ACC112 (cell line): ENCODE results near the gene CD1B.

Source experiments
- H2AFZ ChIP-seq: fragments of 200-600 bp; sonication (generic); one replicate; pipeline ENCODE4 v1.6.0; 2017; ENCODE audit warnings: antibody characterized with exemption, low read length; ENCODE audit not compliant: unreplicated experiment
- H3K27ac ChIP-seq: fragments of 200-600 bp; sonication (generic); 2 replicates; pipeline ENCODE4 v1.5.1; 2014; ENCODE audit warnings: low read depth, mild to moderate bottlenecking, antibody characterized with exemption, low read length, moderate library complexity
- H3K27me3 ChIP-seq: fragments of 200-600 bp; sonication (generic); 2 replicates; pipeline ENCODE4 v1.6.1; 2014; ENCODE audit warnings: mild to moderate bottlenecking, antibody characterized with exemption, low read length, moderate library complexity, mixed read lengths; ENCODE audit not compliant: insufficient read depth
- H3K36me3 ChIP-seq: fragments of 200-600 bp; sonication (generic); 2 replicates; pipeline ENCODE4 v1.6.1; 2016; ENCODE audit warnings: mild to moderate bottlenecking, antibody characterized with exemption, low read length, moderate library complexity, mixed read lengths; ENCODE audit not compliant: insufficient read depth
- H3K4me1 ChIP-seq: fragments of 200-600 bp; sonication (generic); one replicate; pipeline ENCODE4 v1.6.1; 2016; ENCODE audit warnings: low read length, mixed read lengths; ENCODE audit not compliant: insufficient read depth, unreplicated experiment, control insufficient read depth
- H3K4me3 ChIP-seq: fragments of 200-600 bp; sonication (generic); 2 replicates; pipeline ENCODE4 v1.5.1; 2014; ENCODE audit warnings: mild to moderate bottlenecking, low read depth, low read length
- H3K79me2 ChIP-seq: fragments of 200-600 bp; sonication (generic); one replicate; pipeline ENCODE4 v1.6.0; 2016; ENCODE audit warnings: low read length; ENCODE audit not compliant: control insufficient read depth, unreplicated experiment, insufficient read depth

Gene CD1B

GRCh38 chr1:158328426-158328825 is 2.9 kb downstream of the CD1B start:
- Histone ChIP-seq H3K4me3 (no peak overlapping the region), H3K36me3 (no peaks in the 10 kb centered on the region), H3K79me2 (no peaks in the 10 kb centered on the region), H3K4me1 (no peaks in the 10 kb centered on the region), H3K27me3 (peaks cover 5% of the 10 kb centered on the region; the same call in 1 of the 2 replicates), H3K27ac (no peak overlapping the region), H2AFZ (no peak overlapping the region)

GRCh38 chr1:158327481-158327880 is 3.9 kb downstream of the CD1B start:
- no peak overlapping the region for H2AFZ ChIP-seq
- no peak overlapping the region for H3K4me3 ChIP-seq
- H3K36me3 ChIP-seq = no peaks in the 10 kb centered on the region
- peaks cover 5% of the 10 kb centered on the region; the same call in 1 of the 2 replicates for H3K27me3 ChIP-seq
- H3K79me2 ChIP-seq = no peaks in the 10 kb centered on the region
- H3K27ac ChIP-seq = no peak overlapping the region
- no peaks in the 10 kb centered on the region for H3K4me1 ChIP-seq

GRCh38 chr1:158324395-158324794 is 6.9 kb downstream of the CD1B start:
- Histone ChIP-seq H3K27me3 (no peaks in the 10 kb centered on the region), H3K4me1 (no peaks in the 10 kb centered on the region), H2AFZ (no peak overlapping the region), H3K4me3 (no peak overlapping the region), H3K36me3 (no peaks in the 10 kb centered on the region), H3K79me2 (no peaks in the 10 kb centered on the region), H3K27ac (no peak overlapping the region)

- Histone ChIP-seq H3K27me3 (no peaks in the 10 kb centered on the region), H3K36me3 (no peaks in the 10 kb centered on the region), H3K79me2 (no peaks in the 10 kb centered on the region), H2AFZ (no peak overlapping the region), H3K4me1 (no peaks in the 10 kb centered on the region), H3K4me3 (no peak overlapping the region), H3K27ac (no peak overlapping the region)
These were observed 7.5 kb downstream of the CD1B start for GRCh38 chr1:158323866-158324265.

- no peaks in the 10 kb centered on the region for H3K79me2 ChIP-seq
- no peak overlapping the region for H3K27ac ChIP-seq
- H2AFZ ChIP-seq = no peak overlapping the region
These were observed 20.3 kb downstream of the CD1B start for GRCh38 chr1:158311066-158311465.

GRCh38 chr1:158310623-158311022 is 20.7 kb downstream of the CD1B start:
- H3K36me3 ChIP-seq = no peaks in the 10 kb centered on the region
- no peaks in the 10 kb centered on the region for H3K27me3 ChIP-seq
- no peak overlapping the region for H2AFZ ChIP-seq
- H3K4me3 ChIP-seq = no peak overlapping the region
- H3K79me2 ChIP-seq = no peaks in the 10 kb centered on the region
- H3K4me1 ChIP-seq = no peaks in the 10 kb centered on the region
- no peak overlapping the region for H3K27ac ChIP-seq

More at GRCh38 chr1:158311066-158311465, 20.3 kb downstream of the CD1B start:
- Histone ChIP-seq H3K36me3 (no peaks in the 10 kb centered on the region), H3K4me1 (no peaks in the 10 kb centered on the region), H3K4me3 (no peak overlapping the region), H3K27me3 (no peaks in the 10 kb centered on the region)

- Histone ChIP-seq H2AFZ (no peak overlapping the region), H3K4me3 (no peak overlapping the region), H3K27ac (no peak overlapping the region), H3K79me2 (no peaks in the 10 kb centered on the region), H3K36me3 (no peaks in the 10 kb centered on the region), H3K4me1 (no peaks in the 10 kb centered on the region), H3K27me3 (no peaks in the 10 kb centered on the region)
These were observed 35.5 kb downstream of the CD1B start for GRCh38 chr1:158295791-158296190.

GRCh38 chr1:158290321-158290844 is 40.9 kb downstream of the CD1B start:
- Histone ChIP-seq H2AFZ (no peak overlapping the region), H3K36me3 (no peaks in the 10 kb centered on the region), H3K27ac (no peak overlapping the region), H3K4me3 (no peak overlapping the region), H3K4me1 (no peaks in the 10 kb centered on the region), H3K79me2 (no peaks in the 10 kb centered on the region), H3K27me3 (no peaks in the 10 kb centered on the region)

- Histone ChIP-seq H2AFZ (no peak within 1 kb of the TSS), H3K4me3 (no peak within 1 kb of the TSS), H3K79me2 (no peaks in the 10 kb centered on the region), H3K27ac (no peak within 1 kb of the TSS), H3K27me3 (no peaks in the 10 kb centered on the region), H3K4me1 (no peaks in the 10 kb centered on the region), H3K36me3 (no peaks in the 10 kb centered on the region)
These were observed 41.5 kb downstream of the CD1B start, which contains the start of gene CD1C for GRCh38 chr1:158289811-158290210. CD1C (plus strand) TSS chr1:158289923; CDS start chr1:158290065, 142 bp downstream.

- H3K36me3 ChIP-seq = no peaks in the 10 kb centered on the region
- H3K4me1 ChIP-seq = no peaks in the 10 kb centered on the region
- H3K27ac ChIP-seq = no peak overlapping the region
- no peaks in the 10 kb centered on the region for H3K79me2 ChIP-seq
- no peak overlapping the region for H2AFZ ChIP-seq
- H3K4me3 ChIP-seq = no peak overlapping the region
- no peaks in the 10 kb centered on the region for H3K27me3 ChIP-seq
These were observed 44.4 kb downstream of the CD1B start for GRCh38 chr1:158286941-158287346.

- no peak overlapping the region for H2AFZ ChIP-seq
- no peaks in the 10 kb centered on the region for H3K36me3 ChIP-seq
- H3K4me1 ChIP-seq = no peaks in the 10 kb centered on the region
- H3K4me3 ChIP-seq = no peak overlapping the region
- no peaks in the 10 kb centered on the region for H3K27me3 ChIP-seq
- no peaks in the 10 kb centered on the region for H3K79me2 ChIP-seq
- H3K27ac ChIP-seq = no peak overlapping the region
These were observed 44.8 kb downstream of the CD1B start for GRCh38 chr1:158286487-158286886.
